ENCODE results near the gene CARD14. TPM values are rescaled to one million over a fixed set of nuclear protein-coding genes. Genes with fewer than 3 reads are reported as not detected.

The CARD14 gene
- total RNA-seq, 1 donor from 2014 or later, result 0.64 TPM

DNA sequence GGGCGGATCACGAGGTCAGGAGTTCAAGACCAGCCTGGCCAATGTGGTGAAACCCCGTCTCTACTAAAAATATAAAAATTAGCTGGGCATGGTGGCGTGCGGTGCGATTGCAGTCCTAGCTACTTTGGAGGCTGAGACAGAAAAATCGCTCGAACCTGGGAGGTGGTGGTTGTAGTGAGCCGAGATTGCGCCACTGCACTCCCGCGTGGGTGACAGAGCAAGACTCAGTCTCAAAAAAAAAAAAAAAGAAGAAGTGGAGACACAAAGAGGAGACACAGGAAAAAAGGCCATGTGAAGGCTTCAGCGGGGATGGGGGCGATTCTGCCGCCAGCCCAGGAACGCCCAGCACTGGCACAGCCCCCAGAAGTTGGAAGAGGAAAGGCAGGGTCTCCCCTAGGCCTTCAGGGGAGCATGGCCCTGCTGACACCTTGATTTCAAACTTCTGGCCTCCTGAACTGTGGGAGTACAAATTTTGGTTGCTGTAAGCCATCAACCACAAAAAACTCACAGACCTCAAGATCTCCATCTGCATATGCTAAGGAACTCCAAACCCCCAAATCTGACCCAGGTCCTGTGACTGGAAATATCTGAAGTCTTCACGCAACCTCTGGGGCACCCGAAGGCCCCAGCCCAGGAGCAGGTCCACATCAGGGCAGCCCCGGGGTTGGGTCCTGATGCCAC lies 43.3 kb downstream of the CARD14 start:
- Mint-ChIP-seq H3K27ac (ENCODE audit: unreplicated experiment) (no peak overlapping the region), H3K27me3 (ENCODE audit: unreplicated experiment) (peaks cover 4% of the 10 kb centered on the region), H3K9me3 (ENCODE audit: unreplicated experiment) (no peaks in the 10 kb centered on the region), H3K36me3 (ENCODE audit: low read depth, unreplicated experiment) (peaks cover 42% of the 10 kb centered on the region), H3K4me1 (ENCODE audit: unreplicated experiment) (peaks cover 3% of the 10 kb centered on the region), H3K4me3 (ENCODE audit: unreplicated experiment) (no peak overlapping the region)
- TF ChIP-seq, protein P1, sequence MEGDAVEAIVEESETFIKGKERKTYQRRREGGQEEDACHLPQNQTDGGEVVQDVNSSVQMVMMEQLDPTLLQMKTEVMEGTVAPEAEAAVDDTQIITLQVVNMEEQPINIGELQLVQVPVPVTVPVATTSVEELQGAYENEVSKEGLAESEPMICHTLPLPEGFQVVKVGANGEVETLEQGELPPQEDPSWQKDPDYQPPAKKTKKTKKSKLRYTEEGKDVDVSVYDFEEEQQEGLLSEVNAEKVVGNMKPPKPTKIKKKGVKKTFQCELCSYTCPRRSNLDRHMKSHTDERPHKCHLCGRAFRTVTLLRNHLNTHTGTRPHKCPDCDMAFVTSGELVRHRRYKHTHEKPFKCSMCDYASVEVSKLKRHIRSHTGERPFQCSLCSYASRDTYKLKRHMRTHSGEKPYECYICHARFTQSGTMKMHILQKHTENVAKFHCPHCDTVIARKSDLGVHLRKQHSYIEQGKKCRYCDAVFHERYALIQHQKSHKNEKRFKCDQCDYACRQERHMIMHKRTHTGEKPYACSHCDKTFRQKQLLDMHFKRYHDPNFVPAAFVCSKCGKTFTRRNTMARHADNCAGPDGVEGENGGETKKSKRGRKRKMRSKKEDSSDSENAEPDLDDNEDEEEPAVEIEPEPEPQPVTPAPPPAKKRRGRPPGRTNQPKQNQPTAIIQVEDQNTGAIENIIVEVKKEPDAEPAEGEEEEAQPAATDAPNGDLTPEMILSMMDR (IDR thresholded peaks at IDR 0.05; ENCODE audit: unreplicated experiment), result no peak
- DNase-seq (ENCODE audit: low spot score), result no peak

DNA sequence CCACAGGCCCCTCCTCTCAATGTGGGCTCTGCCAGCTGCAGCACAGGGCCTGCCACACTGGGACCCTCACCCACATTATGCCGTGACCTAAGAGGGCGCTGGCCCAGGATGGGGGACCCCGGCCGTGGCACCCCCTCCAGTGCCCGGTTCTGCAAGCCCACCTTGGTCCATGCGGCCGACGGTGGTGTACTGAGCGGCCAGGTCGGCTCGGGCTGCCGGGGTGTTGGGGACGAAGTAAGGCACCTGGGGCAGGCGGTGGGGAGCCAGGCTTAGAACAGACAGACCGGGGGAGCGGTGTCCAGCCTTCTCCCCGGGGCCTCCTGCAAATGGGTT lies 43.8 kb downstream of the CARD14 start:
- Mint-ChIP-seq H3K4me3 (ENCODE audit: unreplicated experiment) (no peak overlapping the region), H3K9me3 (ENCODE audit: unreplicated experiment) (no peaks in the 10 kb centered on the region), H3K27ac (ENCODE audit: unreplicated experiment) (no peak overlapping the region), H3K36me3 (ENCODE audit: low read depth, unreplicated experiment) (peaks cover 42% of the 10 kb centered on the region), H3K4me1 (ENCODE audit: unreplicated experiment) (peaks cover 4% of the 10 kb centered on the region), H3K27me3 (ENCODE audit: unreplicated experiment) (peaks cover 4% of the 10 kb centered on the region)
- no peak for DNase-seq (ENCODE audit: low spot score)
- TF ChIP-seq, protein P1 (IDR thresholded peaks at IDR 0.05; ENCODE audit: unreplicated experiment), result no peak

DNA sequence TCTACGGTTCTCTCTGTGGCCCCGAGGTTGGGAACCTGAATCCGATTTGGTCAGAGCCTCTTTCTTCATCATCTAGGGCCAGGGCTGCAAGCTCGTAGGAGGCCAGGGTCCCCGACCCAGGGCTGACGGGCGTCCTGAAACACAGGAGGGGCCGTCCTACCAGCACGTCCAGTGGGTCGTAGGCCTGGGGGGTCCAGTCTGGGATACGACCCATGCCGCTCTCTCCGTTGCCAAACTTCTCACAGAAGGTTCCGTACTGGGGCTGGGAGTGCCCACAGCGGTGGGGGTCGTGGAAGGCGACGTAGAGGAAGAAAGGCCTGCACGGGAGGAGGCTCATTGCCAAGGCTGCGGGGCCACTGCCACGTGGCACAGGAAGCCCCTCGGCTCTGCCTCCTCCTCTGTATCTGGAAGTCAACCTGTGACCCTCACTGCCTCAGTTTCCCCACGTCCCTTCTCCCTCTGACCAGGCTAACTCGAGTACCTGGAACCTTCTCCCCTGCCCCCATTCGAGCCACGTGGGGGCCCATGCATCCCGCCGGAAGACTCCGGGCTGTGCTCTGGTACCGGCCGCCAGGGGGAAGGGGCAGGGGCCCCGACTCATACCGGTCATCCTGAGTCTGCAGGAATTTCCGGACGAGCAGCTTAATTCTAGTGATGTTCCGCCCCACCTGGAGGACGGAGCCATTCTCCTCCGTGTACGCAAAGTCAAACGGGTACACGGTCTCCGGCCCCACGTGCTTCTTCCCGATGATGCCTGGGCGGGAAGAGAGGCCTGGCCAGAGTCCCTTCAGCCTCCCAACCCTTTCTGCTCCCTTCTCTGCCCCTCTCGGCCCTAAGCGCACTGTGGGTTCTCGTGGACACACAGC lies 44.4 kb downstream of the CARD14 start:
- TF ChIP-seq, protein P1 (IDR thresholded peaks at IDR 0.05; ENCODE audit: unreplicated experiment), result no peak
- peaks cover 11% of the 10 kb centered on the region for H3K4me1 Mint-ChIP-seq (ENCODE audit: unreplicated experiment)
- H3K9me3 Mint-ChIP-seq (ENCODE audit: unreplicated experiment), result no peaks in the 10 kb centered on the region
- H3K27me3 Mint-ChIP-seq (ENCODE audit: unreplicated experiment), result peaks cover 6% of the 10 kb centered on the region
- no peak overlapping the region for H3K4me3 Mint-ChIP-seq (ENCODE audit: unreplicated experiment)
- H3K36me3 Mint-ChIP-seq (ENCODE audit: low read depth, unreplicated experiment), result peaks cover 39% of the 10 kb centered on the region
- no peak overlapping the region for H3K27ac Mint-ChIP-seq (ENCODE audit: unreplicated experiment)
- DNase-seq (ENCODE audit: low spot score), result no peak

DNA sequence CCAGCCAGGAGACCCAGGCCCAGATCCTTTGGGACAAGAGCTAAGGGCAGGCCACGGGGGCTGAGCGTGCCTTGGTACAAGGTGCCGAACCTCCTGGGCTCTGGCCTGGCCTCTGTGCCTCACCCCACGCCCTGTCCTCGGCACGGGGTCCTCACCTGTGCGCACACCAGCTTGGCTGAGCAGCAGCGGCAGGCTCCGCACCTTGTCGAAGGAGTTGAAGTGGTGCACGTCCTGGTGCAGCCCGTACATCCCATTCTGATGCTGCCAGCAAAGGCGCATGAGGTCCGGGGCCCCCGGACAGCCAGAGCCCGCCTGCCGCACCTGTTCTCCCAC lies 45.0 kb downstream of the CARD14 start:
- peaks cover 13% of the 10 kb centered on the region for H3K4me1 Mint-ChIP-seq (ENCODE audit: unreplicated experiment)
- H3K4me3 Mint-ChIP-seq (ENCODE audit: unreplicated experiment), result no peak overlapping the region
- TF ChIP-seq, protein P1 (IDR thresholded peaks at IDR 0.05; ENCODE audit: unreplicated experiment), result no peak
- peaks cover 36% of the 10 kb centered on the region for H3K36me3 Mint-ChIP-seq (ENCODE audit: low read depth, unreplicated experiment)
- DNase-seq (ENCODE audit: low spot score), result no peak
- H3K9me3 Mint-ChIP-seq (ENCODE audit: unreplicated experiment), result no peaks in the 10 kb centered on the region
- H3K27me3 Mint-ChIP-seq (ENCODE audit: unreplicated experiment), result peaks cover 6% of the 10 kb centered on the region
- H3K27ac Mint-ChIP-seq (ENCODE audit: unreplicated experiment), result no peak overlapping the region

All from endothelial cell (in vitro differentiated cells).